Spinal cord (tissue), 10 donors: ENCODE results near the gene HCST. TPM values are rescaled to one million over a fixed set of nuclear protein-coding genes. Genes with fewer than 3 reads are reported as not detected.
A peak's percentile ranks its signal among the peaks of the same experiment; 100 is the strongest.

Experiments used
- DNase-seq, 6 donors: peaks; one replicate each; pipeline versions ENCODE4 v3.0.0 to v3.0.0-alpha.2; 2013 to 2015; ENCODE audit warnings: low spot score in 6 of 6, low read depth in 4 of 6
- H3K27ac ChIP-seq: one replicate; pipeline ENCODE4 v1.5.1; 2013; ENCODE audit warnings: low read depth, low read length, control low read depth
- H3K27me3 ChIP-seq: one replicate; pipeline ENCODE4 v1.6.1; 2013; ENCODE audit warnings: low read length; ENCODE audit not compliant: control insufficient read depth, insufficient read depth
- H3K36me3 ChIP-seq: one replicate; pipeline ENCODE4 v1.6.1; 2013; ENCODE audit warnings: low read length; ENCODE audit not compliant: control insufficient read depth, insufficient read depth
- H3K4me1 ChIP-seq: one replicate; pipeline ENCODE4 v1.6.1; 2013; ENCODE audit warnings: low read length; ENCODE audit not compliant: control insufficient read depth, insufficient read depth
- H3K4me3 ChIP-seq: one replicate; pipeline ENCODE4 v1.5.1; 2013; ENCODE audit warnings: low read depth, low read length, control low read depth
- H3K9me3 ChIP-seq: one replicate; pipeline ENCODE4 v1.6.1; 2013; ENCODE audit warnings: low read length; ENCODE audit not compliant: control insufficient read depth, insufficient read depth
- WGBS: methylation state at CpG from one replicate; pipeline ENCODE4 v1.1.5; 2013; ENCODE audit warnings: missing lambda C conversion rate; ENCODE audit not compliant: insufficient coverage; 5-methylcytosine and 5-hydroxymethylcytosine counted together
- polyA plus RNA-seq, 2 donors: library from polyadenylated mRNA; unstranded; fragments of 120-200 nt; gene quantifications; one replicate each; pipeline ENCODE4 v1.2.1, GENCODE V29; 2013; ENCODE audit not compliant: insufficient read length in 2 of 2
- total RNA-seq, 2 donors: library from RNA; depleted of rRNA in 1 of 2; stranded (reverse); fragments of 120-200 nt in 1 of 2; fragments of >200 nt in 1 of 2; gene quantifications; one replicate each; pipeline versions ENCODE4 v1.2.3 to v1.2.4, GENCODE V29; 2013 to 2014
- donor health status: healthy.

Gene HCST
- total and polyA plus RNA-seq, 4 donors: 1.9 to 4.0 (median 3.6) TPM

- Histone ChIP-seq H3K9me3 (no peaks in the 10 kb centered on the region), H3K4me3 (peak overlapping the region; percentile 42), H3K4me1 (peaks cover 15% of the 10 kb centered on the region), H3K27me3 (no peaks in the 10 kb centered on the region), H3K36me3 (no peaks in the 10 kb centered on the region), H3K27ac (peak overlapping the region; percentile 83)
- peak; percentile 98 to 100 (median 100) for DNase-seq
- WGBS: under 1% methylated on average over 44 of the region's 47 CpGs
Observed at GRCh38 chr19:35931161-35931873, 29.0 kb downstream of the HCST start.

- WGBS: 8% methylated on average over 4 of the region's 9 CpGs
- Histone ChIP-seq H3K27me3 (no peaks in the 10 kb centered on the region), H3K36me3 (no peaks in the 10 kb centered on the region), H3K4me1 (peaks cover 18% of the 10 kb centered on the region), H3K27ac (no peak overlapping the region), H3K9me3 (no peaks in the 10 kb centered on the region), H3K4me3 (peak overlapping the region; percentile 42)
- no peak for DNase-seq
Observed at GRCh38 chr19:35931874-35932202, 29.5 kb downstream of the HCST start.

GRCh38 chr19:35932291-35932936 lies 30.1 kb downstream of the HCST start:
- WGBS: 66% methylated on average over 5 of the region's 7 CpGs
- Histone ChIP-seq H3K27ac (no peak overlapping the region), H3K9me3 (no peaks in the 10 kb centered on the region), H3K27me3 (no peaks in the 10 kb centered on the region), H3K4me1 (peaks cover 24% of the 10 kb centered on the region), H3K4me3 (no peak overlapping the region), H3K36me3 (no peaks in the 10 kb centered on the region)
- no peak for DNase-seq

- peak within 1 kb of the TSS; percentile 71 for H3K27ac ChIP-seq
Observed at GRCh38 chr19:35935911-35936737, 33.8 kb downstream of the HCST start, which contains the start of gene LRFN3. Gene LRFN3 (plus strand): TSS chr19:35936374. CDS start chr19:35939426, 3,052 bp downstream.

GRCh38 chr19:35936738-35937268 lies 34.5 kb downstream of the HCST start:
- Histone ChIP-seq H3K4me3 (peak overlapping the region; percentile 45), H3K4me1 (peaks cover 36% of the 10 kb centered on the region), H3K27ac (no peak overlapping the region), H3K9me3 (no peaks in the 10 kb centered on the region), H3K27me3 (no peaks in the 10 kb centered on the region), H3K36me3 (peaks cover 27% of the 10 kb centered on the region)
- WGBS: 35% methylated on average over 11 of the region's 11 CpGs
- DNase-seq: peak in 2 of 6 donors; percentile 18 to 22

More at GRCh38 chr19:35935911-35936737, 33.8 kb downstream of the HCST start, which contains the start of gene LRFN3:
- H3K36me3 ChIP-seq: peaks cover 23% of the 10 kb centered on the region
- H3K4me1 ChIP-seq: peaks cover 39% of the 10 kb centered on the region
- WGBS: 1% methylated on average over 49 of the region's 68 CpGs
- no peaks in the 10 kb centered on the region for H3K27me3 ChIP-seq
- peak; percentile 59 to 96 (median 75) for DNase-seq
- no peaks in the 10 kb centered on the region for H3K9me3 ChIP-seq
- H3K4me3 ChIP-seq: peak within 1 kb of the TSS; percentile 78

GRCh38 chr19:35937345-35938281 lies 35.3 kb downstream of the HCST start:
- Histone ChIP-seq H3K27me3 (no peaks in the 10 kb centered on the region), H3K9me3 (no peaks in the 10 kb centered on the region), H3K4me3 (peak overlapping the region; percentile 45), H3K4me1 (peaks cover 35% of the 10 kb centered on the region), H3K36me3 (peaks cover 33% of the 10 kb centered on the region), H3K27ac (no peak overlapping the region)
- DNase-seq: no peak
- 61% methylated on average over 14 of the region's 14 CpGs for WGBS

GRCh38 chr19:35938282-35939224 lies 36.2 kb downstream of the HCST start:
- Histone ChIP-seq H3K4me3 (peak overlapping the region; percentile 45), H3K27ac (no peak overlapping the region)
- WGBS: 90% methylated on average over 11 of the region's 13 CpGs

More at GRCh38 chr19:35938282-35939224, 36.2 kb downstream of the HCST start:
- Histone ChIP-seq H3K36me3 (peaks cover 34% of the 10 kb centered on the region), H3K4me1 (peaks cover 35% of the 10 kb centered on the region), H3K9me3 (no peaks in the 10 kb centered on the region), H3K27me3 (no peaks in the 10 kb centered on the region)
- DNase-seq: no peak
